MG63 (cell line): Measurements from ENCODE around the gene HHLA2. TPM values are rescaled to one million over a fixed set of nuclear protein-coding genes. Genes with fewer than 3 reads are reported as not detected.
"Not testable (repeated sequence)": the region's sequence is repeated elsewhere in the genome, so short reads cannot be mapped to it uniquely, and the experiment has no call there.

ENCODE experiments used
- DNase-seq: peaks from one replicate; pipeline ENCODE4 v3.0.0-alpha.2; 2020
- H3K27me3 ChIP-seq: fragments of 250-450 bp; sonication (Bioruptor Pico); 2 replicates; pipeline ENCODE4 v1.5.1; 2020; ENCODE audit warnings: mild to moderate bottlenecking, moderate library complexity
- H3K36me3 ChIP-seq: fragments of 250-450 bp; sonication (Bioruptor Pico); 2 replicates; pipeline ENCODE4 v1.5.1; 2020; ENCODE audit warnings: mild to moderate bottlenecking, moderate library complexity
- H3K4me3 ChIP-seq: fragments of 250-450 bp; sonication (Bioruptor Pico); 2 replicates; pipeline ENCODE4 v1.5.1; 2020; ENCODE audit warnings: mild to moderate bottlenecking, moderate library complexity
- H3K9me3 ChIP-seq: fragments of 250-450 bp; sonication (Bioruptor Pico); 2 replicates; pipeline ENCODE4 v1.5.1; 2020; ENCODE audit warnings: mild to moderate bottlenecking, moderate library complexity
- total RNA-seq: library from RNA; depleted of rRNA; stranded (reverse); fragments of >200 nt; shearing (Covaris generic); gene quantifications from 2 replicates; pipeline ENCODE4 v1.2.3, GENCODE V29; 2014; ENCODE audit warnings: low replicate concordance

HHLA2 gene
- total RNA-seq, 1 experiment from 2014 or later: not detected

DNA sequence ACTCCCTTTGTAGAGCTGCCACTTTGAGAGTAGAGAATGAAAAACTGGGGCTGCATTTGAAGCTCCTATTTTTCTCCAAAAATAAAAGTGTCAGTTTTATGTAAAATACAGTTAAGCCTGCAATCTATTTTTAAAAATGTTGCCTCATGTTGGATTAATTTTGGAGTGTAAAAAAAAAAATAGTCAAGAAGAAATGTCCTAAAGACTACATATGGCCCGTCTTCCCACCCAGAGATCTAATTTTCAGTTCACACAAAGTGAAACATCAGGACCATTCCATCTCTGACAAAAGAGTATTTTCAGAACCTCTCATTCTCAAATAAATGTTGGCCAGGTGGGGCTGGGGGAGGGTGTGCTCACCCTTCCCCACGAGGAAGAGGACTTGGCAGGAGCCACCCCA, 62.7 kb downstream of the HHLA2 start:
- DNase-seq: no peak
- H3K36me3 ChIP-seq: no peaks in the 10 kb centered on the region
- H3K27me3 ChIP-seq: 0 out of 2 replicates have a peak, but pooled peaks cover 2% of the 10 kb centered on the region
- no peak overlapping the region for H3K4me3 ChIP-seq
- H3K9me3 ChIP-seq: no peaks in the 10 kb centered on the region

DNA sequence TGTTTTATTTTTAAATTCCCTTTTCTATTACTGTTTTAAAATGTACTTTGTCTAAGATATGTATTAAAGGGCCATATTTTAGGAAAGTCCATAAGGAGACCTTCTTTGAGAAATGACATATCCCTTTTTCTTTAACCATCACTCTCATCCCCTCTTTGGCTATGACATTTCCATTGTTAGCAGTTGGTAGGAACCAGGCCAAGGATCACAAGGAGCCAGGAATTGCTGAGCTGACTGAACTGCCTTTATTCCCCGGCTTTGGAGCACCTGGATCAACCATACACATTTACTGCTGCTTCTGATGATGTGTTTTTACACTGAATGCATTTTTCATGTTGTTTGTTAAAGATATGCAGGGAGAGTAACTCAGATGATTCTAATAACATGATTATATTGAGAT, 79.7 kb downstream of the HHLA2 start:
- DNase-seq: no peak
- H3K36me3 ChIP-seq: no peaks in the 10 kb centered on the region
- H3K27me3 ChIP-seq: no peaks in the 10 kb centered on the region
- H3K9me3 ChIP-seq: no peaks in the 10 kb centered on the region
- H3K4me3 ChIP-seq: no peak overlapping the region

DNA sequence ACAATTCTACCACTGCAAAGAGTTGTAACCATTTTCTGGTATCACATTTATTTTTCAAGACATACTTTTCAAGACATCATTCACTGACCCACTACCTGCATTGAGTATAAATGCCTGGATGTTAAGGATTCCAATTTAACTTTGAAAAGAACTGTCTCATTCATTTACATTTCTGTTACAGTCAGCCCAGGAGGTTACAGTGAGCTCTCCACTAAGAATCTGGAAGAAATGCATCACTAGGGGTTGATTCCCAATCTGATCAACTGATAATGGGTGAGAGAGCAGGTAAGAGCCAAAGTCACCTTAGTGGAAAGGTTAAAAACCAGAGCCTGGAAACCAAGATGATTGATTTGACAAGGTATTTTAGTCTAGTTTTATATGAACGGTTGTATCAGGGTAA, 81.0 kb downstream of the HHLA2 start:
- Histone ChIP-seq H3K27me3 (no peaks in the 10 kb centered on the region), H3K4me3 (no peak overlapping the region), H3K36me3 (no peaks in the 10 kb centered on the region), H3K9me3 (no peaks in the 10 kb centered on the region)
- no peak for DNase-seq

DNA sequence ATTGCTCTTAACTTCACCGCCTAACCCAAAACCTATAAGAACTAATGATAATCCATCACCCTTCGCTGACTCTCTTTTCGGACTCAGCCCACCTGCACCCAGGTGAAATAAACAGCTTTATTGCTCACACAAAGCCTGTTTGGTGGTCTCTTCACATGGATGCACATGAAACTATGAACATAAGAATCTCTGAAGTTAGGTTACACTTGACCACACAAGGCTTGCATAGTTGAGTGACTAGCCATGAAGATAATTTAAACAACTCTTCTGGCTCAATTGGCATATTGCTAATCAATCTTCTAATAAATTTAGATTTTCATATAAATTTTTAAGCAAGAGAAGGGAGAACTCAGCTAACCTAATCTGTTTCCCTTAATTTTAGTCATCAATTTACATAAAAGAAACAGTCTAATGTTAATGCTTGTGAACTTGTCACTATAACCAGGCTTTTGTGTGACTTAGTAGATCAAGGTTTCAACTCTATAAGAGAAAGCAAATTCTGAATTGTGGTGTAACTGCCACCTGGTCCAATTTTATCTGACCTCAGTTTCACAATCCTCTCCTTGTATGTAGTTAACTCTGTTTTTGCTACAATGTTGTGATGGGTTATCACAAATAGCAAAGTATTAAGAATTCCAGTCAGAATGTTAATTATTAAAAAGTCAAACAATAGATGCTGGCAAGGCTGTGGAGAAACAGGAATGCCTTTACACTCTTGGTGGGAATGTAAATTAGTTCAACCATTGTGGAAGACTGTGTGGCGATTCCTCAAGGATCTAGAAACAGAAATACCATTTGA, 82.0 kb downstream of the HHLA2 start:
- Histone ChIP-seq H3K9me3 (no peaks in the 10 kb centered on the region), H3K4me3 (no peak overlapping the region), H3K36me3 (no peaks in the 10 kb centered on the region), H3K27me3 (no peaks in the 10 kb centered on the region)
- DNase-seq: no peak

DNA sequence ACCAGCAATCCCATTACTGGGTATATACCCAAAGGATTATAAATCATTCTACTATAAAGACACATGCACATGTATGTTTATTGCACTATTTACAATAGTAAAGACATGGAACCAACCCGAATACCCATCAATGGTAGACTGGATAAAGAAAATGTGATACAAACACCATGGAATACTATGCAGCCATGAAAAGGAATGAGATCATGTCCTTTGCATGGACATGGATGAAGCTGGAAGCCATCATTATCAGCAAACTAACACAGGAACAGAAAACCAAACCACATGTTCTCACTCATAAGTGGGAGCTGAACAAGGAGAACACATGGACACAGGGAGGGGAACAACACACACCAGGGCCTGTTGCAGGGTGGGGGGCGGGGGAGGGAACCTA, 82.6 kb downstream of the HHLA2 start:
- not testable (repeated sequence) for H3K9me3 ChIP-seq, H3K36me3 ChIP-seq, H3K27me3 ChIP-seq, H3K4me3 ChIP-seq, DNase-seq

DNA sequence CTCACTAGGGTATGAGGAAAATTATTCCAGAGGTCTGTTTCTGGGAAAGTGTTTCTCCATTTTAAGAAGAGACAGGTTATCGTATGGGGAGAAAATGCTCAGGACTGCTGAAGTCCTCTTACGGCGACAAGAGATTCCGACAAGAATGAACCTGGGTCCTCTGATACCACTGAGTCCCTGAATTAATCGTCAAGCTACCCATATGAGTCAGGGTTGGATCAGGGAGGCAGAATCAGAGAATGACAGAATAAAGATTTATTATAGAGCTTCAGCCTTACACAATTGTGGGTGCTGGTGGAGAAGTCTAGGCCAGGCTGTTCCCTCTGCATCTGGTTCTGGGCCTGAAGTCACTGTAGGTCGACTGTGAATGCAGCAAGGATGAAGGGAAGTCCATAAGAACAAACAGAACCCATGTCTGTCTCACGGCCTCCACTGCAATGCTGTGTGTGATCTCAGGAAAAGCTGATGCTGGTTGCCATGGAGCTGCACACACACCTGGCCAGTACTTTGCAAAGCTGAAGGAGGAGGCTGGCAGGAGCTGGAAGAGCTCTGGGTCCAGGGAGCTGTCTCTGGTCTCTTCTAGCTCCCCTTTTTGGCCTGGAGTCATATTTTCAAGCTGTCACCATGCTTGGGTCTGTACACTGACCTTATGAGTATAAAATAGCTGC, 83.9 kb downstream of the HHLA2 start:
- Histone ChIP-seq H3K4me3 (no peak overlapping the region), H3K36me3 (no peaks in the 10 kb centered on the region), H3K27me3 (no peaks in the 10 kb centered on the region), H3K9me3 (no peaks in the 10 kb centered on the region)
- DNase-seq: no peak

- H3K27me3 ChIP-seq: no peaks in the 10 kb centered on the region
- no peaks in the 10 kb centered on the region for H3K36me3 ChIP-seq
- no peak for DNase-seq
- H3K4me3 ChIP-seq: no peak overlapping the region
- no peaks in the 10 kb centered on the region for H3K9me3 ChIP-seq
Observed at GRCh38 chr3:108381529-108382140, 85.3 kb downstream of the HHLA2 start.

DNA sequence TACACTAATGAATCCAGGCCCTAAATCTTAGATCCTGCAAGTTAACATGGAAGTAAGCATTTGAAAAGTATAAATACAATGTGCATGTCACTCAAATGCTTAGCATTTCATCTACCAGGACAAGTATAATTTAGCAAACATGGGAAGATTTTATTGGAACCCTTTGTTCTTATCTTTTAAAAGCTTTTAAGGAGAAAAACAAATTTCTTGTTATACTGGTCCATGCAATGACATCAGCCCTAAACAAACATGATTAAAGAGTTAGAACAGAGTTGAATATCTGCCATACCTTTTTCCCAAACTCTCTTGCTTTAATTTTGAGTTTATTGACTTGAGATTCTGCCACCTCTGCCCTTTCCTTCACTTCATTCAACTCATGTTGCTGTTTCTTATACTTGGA, 87.0 kb downstream of the HHLA2 start:
- Histone ChIP-seq H3K4me3 (no peak overlapping the region), H3K27me3 (no peaks in the 10 kb centered on the region), H3K36me3 (no peaks in the 10 kb centered on the region), H3K9me3 (no peaks in the 10 kb centered on the region)
- DNase-seq: no peak

DNA sequence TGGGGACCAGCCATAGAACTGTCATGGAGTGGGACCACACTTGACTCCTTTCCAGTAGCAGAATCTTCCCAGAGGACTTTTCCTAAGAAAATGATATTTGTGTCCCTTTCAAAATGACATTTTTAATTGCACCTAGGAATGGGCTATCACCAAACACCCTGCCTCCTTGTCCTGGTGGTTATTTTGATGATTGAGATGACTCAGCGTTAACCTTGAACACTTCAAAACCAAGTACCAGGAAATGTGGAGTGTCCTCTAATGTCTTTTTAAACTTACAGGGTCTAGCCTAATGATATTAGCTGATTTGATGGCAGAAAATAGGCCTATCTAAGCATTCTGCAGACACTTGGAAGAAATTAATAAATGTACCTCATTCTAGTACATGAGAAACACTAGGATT, 90.7 kb downstream of the HHLA2 start:
- no peaks in the 10 kb centered on the region for H3K27me3 ChIP-seq
- no peaks in the 10 kb centered on the region for H3K36me3 ChIP-seq
- H3K4me3 ChIP-seq: no peak overlapping the region
- no peaks in the 10 kb centered on the region for H3K9me3 ChIP-seq
- DNase-seq: no peak

DNA sequence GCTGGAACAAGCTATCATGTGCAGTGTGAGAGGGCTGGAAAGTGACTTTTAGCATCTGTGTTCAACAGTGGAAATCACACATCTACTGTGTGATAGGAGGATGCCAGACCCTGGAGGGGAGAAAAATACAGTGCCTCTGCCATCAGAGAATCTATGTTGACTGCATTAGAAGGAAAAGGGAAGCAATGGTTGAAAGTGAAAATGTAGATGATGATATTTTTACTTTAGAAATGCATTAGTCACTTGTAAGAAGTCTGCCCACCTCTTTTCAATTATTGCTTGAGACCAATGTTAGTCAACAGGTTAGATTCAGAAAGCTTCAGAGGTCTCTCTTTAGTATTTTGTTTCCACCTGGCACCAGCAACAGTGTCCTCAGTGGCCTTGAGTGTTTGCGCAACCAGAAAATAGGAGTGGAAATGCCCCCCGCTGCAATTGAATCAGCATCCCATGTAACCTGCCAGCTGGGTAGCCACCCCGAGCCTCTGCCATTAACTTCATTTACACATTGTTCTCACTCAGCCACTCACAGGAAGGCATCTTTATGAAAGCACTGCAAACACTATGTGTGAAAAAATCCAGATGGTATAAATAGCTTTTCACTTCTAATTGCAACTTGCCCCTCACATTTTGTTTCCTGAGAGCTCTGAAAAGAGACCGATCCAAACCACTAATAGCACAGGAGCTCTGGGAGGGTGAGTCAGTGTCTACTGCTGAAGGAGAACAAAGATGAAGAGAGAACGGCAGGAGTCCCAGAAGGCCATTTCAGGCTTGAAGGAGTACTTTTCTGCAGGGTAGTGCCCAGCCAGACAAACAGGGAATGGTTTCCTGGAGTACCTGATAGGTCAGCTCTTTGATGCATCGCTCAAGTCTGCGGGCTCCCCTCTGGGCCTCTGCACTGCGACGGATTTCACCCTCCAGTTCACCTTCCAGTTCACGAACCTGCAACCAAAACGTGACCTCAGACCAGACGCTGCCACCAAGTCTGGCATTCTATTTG, 92.1 kb downstream of the HHLA2 start:
- Histone ChIP-seq H3K9me3 (no peaks in the 10 kb centered on the region), H3K4me3 (no peak overlapping the region), H3K27me3 (no peaks in the 10 kb centered on the region), H3K36me3 (no peaks in the 10 kb centered on the region)
- peak; percentile 45 for DNase-seq

DNA sequence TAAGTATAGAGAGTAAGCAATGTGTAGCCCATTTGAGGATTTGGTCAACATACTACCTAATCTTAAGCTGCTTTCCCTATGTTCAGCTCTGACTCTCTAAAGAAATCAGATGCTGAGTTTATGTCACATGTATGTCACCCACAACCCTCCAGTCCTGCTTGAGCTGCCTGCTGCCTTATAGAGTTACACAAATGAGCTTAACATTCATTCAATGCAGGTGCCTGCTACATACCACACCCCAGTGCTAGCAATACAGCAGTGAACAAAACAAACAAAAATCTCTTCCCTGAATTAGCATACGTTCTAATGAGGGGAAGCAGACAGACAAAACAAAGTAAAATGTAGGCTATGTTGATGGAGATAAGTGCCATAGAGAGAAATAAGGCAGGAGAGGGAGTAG, 93.0 kb downstream of the HHLA2 start:
- Histone ChIP-seq H3K27me3 (no peaks in the 10 kb centered on the region), H3K4me3 (no peak overlapping the region), H3K9me3 (no peaks in the 10 kb centered on the region), H3K36me3 (no peaks in the 10 kb centered on the region)
- no peak for DNase-seq

- no peaks in the 10 kb centered on the region for H3K9me3 ChIP-seq
- H3K4me3 ChIP-seq: no peak overlapping the region
- H3K36me3 ChIP-seq: no peaks in the 10 kb centered on the region
- peak; percentile 66 for DNase-seq
- H3K27me3 ChIP-seq: no peaks in the 10 kb centered on the region
Observed at GRCh38 chr3:108391917-108392593, 95.7 kb downstream of the HHLA2 start.

DNA sequence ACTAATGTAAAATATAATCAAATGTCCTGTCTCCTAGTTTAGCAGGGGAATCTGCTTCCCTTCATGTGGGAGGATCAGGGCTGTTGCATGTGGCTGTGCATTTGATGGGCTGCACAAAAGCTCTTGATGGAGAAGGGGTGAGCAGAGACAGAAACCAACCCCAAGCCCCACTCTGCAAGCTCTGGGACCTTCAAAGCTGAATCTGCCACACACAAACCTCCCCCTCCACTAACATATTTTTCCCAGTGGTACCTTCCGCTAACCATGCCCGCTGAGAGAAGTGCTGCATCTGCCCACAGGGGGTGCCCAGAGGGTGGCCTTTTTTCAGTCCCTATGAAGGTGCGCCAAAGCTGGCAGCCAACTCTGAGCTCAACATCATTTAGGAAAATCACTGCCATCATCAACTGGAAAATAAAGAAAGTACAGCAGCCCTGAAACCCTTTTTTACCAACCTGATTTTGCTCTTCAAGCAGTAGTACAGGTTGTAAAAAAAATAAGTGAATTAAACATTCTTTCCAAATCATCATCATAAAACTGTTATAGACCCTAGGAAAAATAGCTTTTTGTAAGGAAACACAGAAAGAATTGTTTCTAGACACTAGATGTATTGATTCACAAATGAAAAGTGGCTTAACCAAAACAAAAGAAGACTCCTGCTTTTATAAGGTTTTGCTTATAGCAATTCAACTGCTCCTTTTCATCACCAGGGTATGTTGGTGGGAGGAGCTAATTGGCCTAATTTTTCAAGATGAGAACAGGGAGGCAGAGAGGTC, 97.0 kb downstream of the HHLA2 start:
- Histone ChIP-seq H3K9me3 (no peaks in the 10 kb centered on the region), H3K4me3 (no peak overlapping the region), H3K36me3 (no peaks in the 10 kb centered on the region), H3K27me3 (no peaks in the 10 kb centered on the region)
- no peak for DNase-seq

DNA sequence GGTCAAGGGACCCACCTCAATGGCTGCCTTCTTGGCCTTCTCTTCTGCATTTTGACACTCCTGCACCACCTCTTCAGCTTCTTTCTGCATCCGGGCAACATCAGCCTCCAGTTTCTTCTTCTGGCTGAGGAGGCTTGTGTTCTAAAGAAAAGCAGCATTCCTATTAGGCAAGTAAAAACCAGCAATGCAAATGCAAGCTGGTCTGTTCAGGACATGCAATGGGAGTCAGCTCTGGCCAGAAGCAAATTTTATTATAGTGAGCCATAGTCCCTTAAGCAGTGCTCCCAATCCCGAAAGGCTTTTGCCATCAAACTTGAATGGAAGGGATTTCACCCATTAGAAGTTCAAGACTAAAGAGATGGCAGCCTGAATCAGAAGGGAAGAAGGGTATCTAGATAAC, 97.7 kb downstream of the HHLA2 start:
- Histone ChIP-seq H3K27me3 (no peaks in the 10 kb centered on the region), H3K36me3 (no peaks in the 10 kb centered on the region)
- no peak for DNase-seq

DNA sequence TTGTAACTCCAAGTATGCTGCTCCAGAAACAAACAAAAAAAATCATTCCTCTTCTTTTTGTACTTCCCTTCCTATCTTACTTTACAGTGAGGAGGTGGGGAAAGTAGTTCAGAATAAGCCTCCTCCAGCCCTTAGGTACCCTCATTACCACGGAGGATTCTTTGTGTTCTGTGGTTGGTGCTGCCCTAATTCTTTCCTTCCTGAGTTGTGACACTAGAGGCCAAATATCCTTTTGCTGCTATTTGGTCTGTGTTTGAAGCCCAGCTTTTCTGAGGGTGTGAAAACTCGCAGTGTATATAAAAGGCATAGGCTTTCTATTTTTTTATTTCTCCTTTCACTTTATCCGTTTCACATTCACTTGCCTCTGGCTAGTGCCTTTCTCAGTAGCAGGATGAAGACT, 98.2 kb downstream of the HHLA2 start:
- Histone ChIP-seq H3K27me3 (no peaks in the 10 kb centered on the region), H3K4me3 (no peak overlapping the region), H3K36me3 (no peaks in the 10 kb centered on the region), H3K9me3 (no peaks in the 10 kb centered on the region)
- DNase-seq: no peak

More for the DNA sequence above, 97.7 kb downstream of the HHLA2 start:
- Histone ChIP-seq H3K9me3 (no peaks in the 10 kb centered on the region), H3K4me3 (no peak overlapping the region)

DNA sequence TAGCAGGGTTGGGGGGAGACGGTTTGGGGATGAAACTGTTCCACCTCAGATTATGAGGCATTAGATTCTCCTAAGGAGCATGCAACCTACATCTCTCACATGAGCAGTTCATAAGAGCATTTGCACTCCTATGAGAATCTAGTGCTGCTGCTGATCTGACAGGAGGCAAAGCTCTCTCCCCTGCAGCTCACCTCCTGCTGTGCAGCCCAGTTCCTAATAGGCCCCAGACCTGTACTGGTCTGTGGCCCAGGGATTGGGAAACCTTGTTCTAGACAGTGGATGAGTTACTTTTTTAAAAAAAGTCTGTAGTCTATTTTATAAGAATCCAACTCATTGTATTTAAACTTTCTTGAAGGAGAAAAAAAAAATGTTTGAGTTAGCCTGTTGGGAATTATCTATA, 100.0 kb downstream of the HHLA2 start:
- Histone ChIP-seq H3K27me3 (no peaks in the 10 kb centered on the region), H3K4me3 (no peak overlapping the region), H3K9me3 (no peaks in the 10 kb centered on the region), H3K36me3 (no peaks in the 10 kb centered on the region)
- no peak for DNase-seq
